Activated CD8-positive, alpha-beta memory T cell treated with anti-CD3 and anti-CD28 coated beads for 48 hours (primary cell): Measurements from ENCODE around the gene PANX1.
"Not testable (repeated sequence)": the region's sequence is repeated elsewhere in the genome, so short reads cannot be mapped to it uniquely, and the experiment has no call there.

Experiments
- DNase-seq, 3 experiments: peaks; one replicate each; pipeline ENCODE4 v3.0.0-alpha.2; 2020; ENCODE audit warnings: low read depth in 2 of 3, low spot score in 2 of 3

PANX1 gene

DNA sequence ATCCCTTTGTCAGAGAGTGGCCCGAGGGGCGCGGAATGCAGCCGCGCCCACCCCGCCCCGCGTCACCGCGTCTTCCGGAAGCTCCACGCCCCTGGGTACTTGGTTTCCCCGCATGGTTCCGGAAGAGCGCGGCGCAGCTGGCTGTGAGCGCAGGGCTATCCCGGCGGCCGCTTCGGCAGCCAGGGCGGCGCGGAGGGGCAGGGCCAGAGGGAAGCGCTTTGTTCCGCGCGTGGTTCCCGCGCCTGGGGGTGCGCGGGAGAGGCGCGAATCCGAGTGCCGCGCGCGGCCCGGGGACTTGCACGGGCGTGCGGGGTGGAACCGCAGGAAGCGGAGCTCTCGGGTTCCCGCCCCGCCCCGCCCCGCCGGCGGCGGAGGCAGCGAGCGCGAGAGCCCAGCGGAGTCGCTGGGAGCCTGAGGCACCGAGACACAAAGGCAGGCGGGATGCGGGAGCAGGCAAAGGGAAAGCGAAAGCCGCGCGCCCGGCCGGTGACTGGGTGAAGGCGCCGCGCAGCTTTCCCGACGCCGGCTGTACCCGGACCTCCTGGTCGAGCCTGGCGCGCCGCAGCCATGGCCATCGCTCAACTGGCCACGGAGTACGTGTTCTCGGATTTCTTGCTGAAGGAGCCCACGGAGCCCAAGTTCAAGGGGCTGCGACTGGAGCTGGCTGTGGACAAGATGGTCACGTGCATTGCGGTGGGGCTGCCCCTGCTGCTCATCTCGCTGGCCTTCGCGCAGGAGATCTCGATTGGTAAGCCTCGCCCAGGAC, at the start of gene PANX1:
TSS of gene PANX1 (plus strand) at position 96 of the 766 bp plus-strand sequence. CDS start at position 568, 472 bp downstream.
- DNase-seq: peak; percentile 32 to 54 (median 49)

GRCh38 chr11:94084164-94084563, 44.5 kb upstream of the PANX1 start:
- DNase-seq: no peak

DNA sequence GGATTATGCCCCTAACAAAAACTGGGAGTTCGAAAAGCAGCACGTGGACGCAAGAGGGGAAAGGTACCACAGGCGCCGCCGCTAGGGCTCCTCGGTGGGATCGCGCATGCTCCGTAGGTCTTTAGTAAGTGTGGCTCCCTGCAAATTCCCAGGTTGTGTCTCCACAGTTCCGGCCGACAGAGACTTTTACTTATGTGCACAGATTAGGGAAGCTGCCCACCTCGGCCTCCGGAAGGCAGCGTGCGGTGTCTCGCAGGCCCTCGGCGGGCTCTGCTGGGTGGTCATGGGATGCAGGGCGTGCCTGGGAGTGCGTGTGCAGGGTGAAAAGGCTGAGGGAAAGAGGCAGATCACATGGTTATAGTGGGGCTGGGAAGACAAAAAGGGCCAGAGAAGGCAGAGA, 39.7 kb upstream of the PANX1 start:
- DNase-seq: no peak

GRCh38 chr11:94089341-94089740, 39.3 kb upstream of the PANX1 start:
- DNase-seq: no peak

DNA sequence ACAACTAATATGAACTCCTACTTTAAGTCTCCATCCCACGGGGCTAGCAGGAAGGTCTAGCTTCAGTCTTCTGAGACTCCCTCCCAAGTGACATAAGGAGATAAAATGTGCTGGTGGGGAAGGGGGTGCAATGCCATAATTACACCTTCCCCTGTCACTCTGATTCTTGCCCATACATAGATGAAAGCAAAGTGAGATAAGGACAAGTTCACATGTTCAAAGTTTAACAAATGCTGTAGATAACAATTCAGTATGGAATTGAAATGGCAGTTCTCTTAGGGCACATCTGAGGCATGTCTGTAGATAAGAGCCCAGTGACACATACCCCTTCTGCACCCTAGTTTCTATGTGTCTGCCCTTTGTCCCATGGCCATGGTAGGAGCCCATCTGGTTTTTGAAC, 38.2 kb upstream of the PANX1 start:
- DNase-seq: no peak

DNA sequence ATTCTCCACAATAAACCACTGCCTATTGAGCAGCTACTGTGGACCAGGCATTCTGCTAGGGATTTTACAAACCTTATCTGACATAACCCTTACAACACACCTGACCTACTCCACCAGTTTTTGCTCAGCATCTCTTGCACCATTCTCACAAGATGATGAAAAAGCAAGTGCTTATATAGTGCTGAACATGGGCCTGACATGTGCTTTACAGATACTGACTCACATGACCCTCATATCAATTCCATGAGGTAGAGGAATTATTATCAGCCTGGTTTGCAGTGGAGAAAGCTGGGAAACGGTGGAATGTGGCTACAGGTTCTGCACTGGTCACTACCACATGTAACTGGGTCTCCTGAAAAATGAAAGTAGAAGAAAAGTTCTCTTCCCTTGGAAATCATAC, 37.5 kb upstream of the PANX1 start:
- DNase-seq: no peak

GRCh38 chr11:94100253-94100652, 28.4 kb upstream of the PANX1 start:
- no peak for DNase-seq

- no peak for DNase-seq
Measured at GRCh38 chr11:94103471-94103870, 25.2 kb upstream of the PANX1 start.

DNA sequence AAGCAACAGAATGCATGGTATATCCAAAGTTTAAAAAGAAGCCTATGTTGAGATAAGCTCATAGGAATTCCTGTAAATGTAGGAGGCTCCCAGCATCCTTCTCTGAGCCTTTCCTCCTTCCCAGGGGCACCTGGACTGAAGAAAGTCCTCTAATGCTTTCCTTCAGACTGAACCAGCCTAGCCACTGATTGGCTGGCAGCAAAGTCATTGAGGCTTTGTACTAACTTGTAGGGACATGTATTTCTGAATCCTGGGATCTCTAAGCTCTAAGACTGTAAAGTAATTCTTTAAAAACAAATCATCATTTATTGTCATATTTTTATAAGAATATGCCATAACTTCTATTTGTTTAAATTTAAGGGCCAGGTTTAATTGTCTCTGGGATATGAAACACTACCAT, 23.9 kb upstream of the PANX1 start:
- DNase-seq: no peak

DNA sequence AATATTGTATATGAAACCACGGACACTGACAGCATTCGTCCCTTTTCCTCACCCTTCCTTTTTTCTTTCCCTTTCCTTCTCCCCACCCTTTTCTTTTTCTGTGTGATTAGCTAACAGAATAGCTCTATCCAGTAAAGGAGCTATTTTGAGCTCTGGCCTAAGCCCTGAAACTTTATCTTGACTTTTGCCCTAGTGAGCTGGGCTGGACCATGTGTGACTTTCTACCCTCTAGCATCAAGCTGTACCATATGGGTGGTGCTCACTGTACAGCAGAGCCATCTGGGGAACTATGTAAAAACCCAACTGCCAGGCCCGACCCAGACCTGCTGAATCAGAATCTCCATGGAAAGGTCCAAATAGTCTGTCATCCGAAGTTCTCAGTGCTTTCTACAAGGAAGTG, 21.9 kb upstream of the PANX1 start:
- DNase-seq: no peak

DNA sequence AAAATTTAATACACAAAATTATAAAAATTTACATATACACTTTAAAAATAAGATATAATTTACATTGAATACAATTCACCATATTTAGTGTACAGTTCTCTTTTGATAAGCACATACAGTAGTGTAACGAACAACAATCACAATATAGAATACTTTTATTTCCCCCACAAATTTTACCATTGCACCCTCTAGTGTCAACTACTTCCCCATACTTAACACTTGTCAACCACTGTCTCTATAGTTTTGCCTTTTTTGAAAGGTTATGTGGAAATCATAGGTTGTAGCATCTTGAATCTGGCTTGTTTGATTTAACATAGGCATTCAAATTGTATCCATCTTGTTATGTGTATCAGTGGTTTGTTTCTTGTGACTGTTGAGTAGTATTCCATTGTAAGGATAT, 21.3 kb upstream of the PANX1 start:
- no peak for DNase-seq

DNA sequence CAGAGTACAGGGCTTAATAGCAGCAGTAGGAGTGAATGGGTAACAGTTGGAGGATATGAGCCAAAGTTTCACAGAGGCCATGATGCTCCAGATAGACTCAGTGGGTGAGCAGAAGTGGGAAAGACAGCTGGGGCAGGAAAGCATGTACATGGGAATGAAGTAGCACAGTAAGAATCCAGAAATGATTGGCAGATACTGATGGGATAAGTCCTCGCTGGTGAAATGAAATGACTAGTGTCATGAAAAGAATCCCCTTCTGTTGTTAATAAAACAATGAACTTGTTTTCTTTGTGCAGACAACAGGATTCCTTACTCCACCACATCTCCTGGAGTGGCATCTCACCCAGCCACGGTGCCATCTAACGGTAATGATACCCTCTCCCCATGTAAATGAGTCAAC, 17.4 kb upstream of the PANX1 start:
- DNase-seq: no peak

DNA sequence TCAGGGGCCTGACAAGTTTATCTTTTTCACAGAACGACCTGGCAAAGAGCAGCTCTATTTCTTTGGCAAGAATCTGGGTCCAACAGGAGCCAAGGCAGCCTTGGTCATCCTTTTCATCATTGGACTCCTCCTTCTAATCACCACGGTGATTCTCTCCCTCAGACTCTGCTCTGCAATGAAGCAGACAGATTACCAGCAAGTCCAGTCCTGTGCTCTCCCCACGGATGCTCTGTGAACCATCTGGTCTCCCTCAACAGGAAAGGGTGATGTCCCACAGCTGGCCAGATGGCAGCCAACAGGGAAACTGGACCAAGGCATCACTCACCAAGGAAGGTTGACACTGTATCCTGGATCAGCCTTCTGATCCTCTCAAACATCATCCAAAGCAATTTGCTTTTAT, 17.0 kb upstream of the PANX1 start:
- DNase-seq: no peak

DNA sequence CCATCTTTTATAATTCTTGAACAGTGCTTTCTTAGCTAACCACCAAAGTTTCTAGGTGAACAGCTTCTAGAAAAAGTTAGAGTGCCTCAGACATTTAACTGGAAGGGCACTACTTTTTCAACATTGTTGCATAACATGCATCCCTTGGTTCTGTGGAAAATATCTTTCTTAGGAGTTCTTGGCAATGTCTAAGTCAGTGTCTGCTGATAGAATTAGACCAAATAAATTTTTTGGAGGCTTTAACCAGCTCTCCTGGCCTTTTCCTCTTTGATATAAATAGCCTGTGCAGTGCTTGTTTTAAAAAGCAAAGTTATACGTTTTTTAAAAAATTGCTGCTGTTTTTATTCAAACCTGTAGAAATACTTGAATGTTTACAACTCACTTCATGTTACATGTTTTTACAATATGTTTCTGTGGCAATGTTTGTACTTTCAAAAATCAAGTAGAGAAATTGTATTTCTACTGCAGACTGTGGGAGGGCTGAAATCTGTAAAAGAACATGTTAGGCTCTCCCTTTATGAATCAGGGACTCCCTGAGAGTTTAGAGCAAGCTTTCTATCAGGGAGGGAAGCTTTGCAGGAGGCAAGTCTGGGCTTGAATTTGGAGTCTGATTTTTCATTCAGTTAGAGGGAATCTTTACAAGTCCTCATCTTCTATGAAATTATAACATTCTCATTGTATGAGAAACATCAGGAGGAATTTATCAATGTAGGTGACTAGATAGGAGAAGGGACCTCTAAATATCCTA, 16.3 kb upstream of the PANX1 start:
- no peak for DNase-seq

- no peak for DNase-seq
Measured at GRCh38 chr11:94117197-94117574, 11.5 kb upstream of the PANX1 start.

GRCh38 chr11:94117871-94118270, 10.8 kb upstream of the PANX1 start:
- no peak for DNase-seq

DNA sequence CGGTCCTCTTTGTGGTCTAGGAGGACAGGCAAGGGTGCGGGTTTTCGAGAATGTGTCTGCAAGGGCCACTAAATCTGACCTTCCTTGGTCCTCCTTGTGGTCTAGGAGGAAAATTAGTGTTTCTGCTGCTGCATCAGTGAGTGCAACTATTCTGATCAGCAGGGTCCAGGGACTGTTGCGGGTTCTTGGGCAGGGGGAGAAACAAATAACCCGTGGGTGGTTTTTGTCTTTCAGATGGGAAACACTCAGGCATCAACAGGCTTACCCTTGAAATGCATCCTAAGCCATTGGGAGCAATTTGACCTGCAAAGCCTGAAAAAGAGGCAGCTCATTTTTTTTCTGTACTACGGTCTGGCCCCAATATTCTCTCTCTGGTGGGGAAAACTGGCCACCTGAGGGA, 9.0 kb upstream of the PANX1 start:
- DNase-seq: not testable (repeated sequence)

- DNase-seq: not testable (repeated sequence)
Measured at GRCh38 chr11:94120516-94120915, 8.1 kb upstream of the PANX1 start.

DNA sequence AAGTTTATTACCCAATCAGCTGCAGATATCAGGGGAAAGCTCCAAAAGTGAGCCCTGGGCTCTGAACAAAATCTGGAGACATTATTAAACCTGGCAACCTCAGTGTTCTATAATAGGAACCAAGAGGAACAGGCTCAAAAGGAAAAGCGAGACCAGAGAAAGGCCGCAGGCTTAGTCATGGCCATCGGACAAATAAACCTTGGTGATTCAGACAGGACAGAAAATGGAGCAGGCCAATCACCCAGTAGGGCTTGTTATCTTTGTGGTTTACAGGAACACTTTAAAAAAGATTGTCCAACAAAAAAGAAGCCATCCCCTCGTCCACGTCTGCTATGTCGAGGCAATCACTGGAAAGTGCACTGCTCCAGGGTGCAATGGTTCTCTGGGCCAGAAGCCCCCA, 7.7 kb upstream of the PANX1 start:
- no peak for DNase-seq

DNA sequence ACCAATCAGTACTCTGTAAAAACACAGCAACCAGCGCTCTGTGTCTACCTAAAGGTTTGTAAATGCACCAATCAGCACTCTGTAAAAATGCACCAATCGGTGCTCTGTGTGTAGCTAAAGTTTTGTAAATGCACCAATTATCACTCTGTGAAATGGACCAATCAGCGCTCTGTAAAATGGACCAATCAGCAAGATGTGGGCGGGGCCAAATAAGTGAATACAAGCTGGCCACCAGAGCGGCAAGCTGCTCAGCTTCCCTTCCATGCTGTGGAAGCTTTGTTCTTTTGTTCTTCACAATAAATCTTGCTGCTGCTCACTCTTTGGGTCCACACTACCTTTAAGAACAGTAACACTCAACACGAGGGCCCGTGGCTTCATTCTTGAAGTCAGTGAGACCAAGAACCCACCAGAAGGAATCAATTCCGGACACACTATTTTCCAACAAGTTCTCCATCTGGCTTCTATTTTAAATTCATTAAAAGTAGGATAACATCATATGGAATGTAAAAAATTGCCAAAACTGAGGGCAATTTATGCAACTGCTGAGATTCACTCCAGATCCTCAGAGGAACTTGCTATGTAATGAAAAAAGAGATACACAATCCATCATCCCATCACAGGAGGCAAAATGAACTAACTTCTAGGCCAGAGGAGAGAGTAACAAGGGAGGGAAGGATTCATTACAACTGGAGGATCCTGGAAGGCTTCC, 3.1 kb upstream of the PANX1 start:
- no peak for DNase-seq

DNA sequence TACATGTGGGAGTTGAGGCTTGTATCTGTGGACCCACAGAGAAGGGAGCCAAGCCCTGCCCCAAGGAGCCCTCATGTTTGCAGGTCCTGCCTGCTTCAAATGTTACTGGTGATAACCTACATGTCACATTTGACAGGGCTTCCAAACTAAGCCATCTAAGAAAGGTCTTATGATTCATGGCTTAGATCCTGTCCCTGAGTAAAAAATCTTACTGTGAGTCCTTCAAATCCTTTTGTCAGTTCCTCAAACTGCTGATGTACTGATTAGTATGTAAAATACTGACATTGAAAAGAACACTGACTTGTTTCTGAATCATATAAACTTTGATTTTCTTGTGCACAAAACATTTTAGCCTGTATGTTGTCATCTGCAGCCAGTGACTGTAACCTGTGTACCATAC, 1.0 kb upstream of the PANX1 start:
- no peak for DNase-seq

DNA sequence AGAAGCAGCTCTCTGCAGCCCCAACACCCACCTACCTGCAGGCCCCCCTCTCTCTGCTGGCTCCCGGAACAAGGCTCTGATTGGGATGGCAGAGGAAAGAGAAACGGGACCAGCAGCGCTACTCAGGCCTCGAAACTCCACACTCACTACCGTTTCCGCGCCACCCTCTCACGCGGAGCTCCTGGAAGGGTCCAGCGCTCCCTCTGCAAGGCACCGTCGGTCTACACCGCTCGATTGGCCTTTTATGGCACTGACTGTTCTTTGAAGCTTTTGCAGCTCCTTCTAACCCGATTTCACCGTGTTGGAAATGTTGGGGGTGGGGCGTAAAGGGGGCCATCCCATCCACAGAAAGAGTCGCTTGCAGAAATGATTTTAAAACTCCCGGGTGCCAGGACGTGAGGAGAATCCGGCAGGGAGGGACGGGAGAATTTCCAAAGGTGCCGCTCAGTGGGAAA, 323 bp upstream of the PANX1 start:
- no peak for DNase-seq
